Epidermal melanocyte (primary cell): ENCODE measurements around the gene SLAIN2.

Experiments
- DNase-seq: peaks from one replicate; pipeline ENCODE4 v3.0.0; 2011; ENCODE audit warnings: low spot score; ENCODE audit not compliant: insufficient read length

Gene SLAIN2

DNA sequence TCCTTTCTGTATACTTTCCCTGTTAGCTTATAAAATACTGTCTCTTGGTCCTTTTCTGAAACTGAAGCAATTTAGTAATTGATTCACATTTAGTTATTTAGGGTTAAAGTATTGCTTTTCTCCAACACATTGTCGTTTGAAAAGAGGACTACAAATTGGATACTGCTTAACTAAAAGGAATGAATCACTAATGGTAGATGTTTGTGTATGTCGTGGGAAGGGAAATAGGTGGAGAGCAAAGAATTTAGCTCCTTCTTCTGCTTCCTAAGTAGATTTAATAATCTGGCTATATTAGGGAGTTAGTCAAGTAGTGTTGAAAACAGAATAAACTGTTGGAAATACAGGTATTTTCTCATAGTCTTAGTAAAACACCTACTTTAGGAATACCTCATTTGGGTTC lies 27.9 kb downstream of the SLAIN2 start:
- DNase-seq = no peak

DNA sequence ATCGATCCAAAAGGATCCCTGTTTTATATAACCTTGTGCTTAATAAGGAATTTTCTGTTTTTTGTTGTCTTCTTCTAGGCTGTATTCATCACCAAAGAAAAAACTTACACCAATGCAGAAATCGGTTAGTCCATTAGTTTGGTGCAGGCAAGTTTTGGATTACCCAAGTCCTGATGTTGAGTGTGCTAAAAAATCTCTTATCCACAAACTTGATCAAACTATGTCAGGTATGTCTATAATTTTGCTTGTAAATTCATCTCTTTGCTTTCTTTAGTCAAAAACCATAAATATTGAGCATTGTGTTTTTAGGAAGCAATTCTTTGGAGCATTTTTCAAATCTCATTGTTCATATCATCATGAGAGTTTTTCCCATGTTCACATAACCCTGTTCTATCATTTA lies 28.4 kb downstream of the SLAIN2 start:
- no peak for DNase-seq

DNA sequence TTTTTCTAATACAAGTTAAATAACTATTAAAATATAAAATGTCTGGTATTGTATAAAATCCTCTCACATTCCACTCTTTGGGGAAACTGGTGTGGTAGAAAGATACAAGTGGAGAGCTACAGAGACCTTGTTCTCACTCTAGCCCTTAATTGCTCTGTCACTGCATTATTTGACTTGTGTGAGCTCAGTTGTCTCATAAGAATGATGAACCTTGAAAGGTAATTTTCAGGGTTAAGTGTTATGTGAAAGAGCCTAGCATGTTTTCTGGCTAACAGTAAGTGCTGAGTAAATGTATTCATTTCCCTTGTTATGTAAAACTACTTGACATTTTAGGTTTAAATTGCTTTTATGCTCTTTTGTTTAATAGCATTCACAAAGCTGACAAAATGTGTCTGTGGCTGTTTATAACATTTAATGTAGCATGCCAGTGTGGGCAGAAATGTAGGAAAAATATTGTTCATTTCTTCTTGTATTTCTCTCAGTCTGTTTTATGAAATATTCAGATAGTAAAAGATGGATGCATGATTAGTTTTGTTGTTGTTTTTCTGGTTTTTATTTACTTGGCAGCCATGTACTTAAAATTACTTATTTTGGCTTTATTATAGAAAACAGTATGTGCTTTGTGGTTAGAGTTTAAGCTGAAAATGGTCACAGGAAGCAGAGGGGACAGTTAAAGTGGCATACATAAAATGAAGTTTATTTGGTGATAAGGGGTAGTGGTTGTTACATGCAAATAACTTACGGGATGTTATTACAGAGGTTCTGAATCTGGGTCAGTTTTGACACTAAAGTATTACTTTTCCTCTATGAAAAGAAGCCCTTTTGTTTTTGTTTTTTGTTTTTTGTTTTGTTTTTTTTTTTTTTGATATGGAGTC lies 29.2 kb downstream of the SLAIN2 start:
- no peak for DNase-seq

DNA sequence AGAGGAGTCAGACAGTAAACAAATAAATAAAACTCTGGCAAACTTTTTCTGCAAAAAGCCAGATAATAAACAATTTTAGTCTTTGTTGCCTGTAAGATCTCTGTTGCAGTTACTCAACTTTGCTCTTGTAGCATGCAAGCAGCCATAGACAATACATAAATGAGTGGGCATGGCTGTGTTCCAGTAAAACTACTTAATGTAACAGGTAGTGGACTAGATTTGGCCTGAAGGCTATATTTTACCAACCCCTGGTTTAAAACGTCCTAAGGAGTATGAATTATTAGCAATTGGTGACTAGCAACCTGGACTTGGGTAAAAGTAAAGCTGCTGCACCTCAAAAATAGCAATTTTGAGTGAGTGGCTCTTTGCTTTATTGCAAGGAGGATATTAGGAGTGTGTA lies 30.9 kb downstream of the SLAIN2 start:
- no peak for DNase-seq

DNA sequence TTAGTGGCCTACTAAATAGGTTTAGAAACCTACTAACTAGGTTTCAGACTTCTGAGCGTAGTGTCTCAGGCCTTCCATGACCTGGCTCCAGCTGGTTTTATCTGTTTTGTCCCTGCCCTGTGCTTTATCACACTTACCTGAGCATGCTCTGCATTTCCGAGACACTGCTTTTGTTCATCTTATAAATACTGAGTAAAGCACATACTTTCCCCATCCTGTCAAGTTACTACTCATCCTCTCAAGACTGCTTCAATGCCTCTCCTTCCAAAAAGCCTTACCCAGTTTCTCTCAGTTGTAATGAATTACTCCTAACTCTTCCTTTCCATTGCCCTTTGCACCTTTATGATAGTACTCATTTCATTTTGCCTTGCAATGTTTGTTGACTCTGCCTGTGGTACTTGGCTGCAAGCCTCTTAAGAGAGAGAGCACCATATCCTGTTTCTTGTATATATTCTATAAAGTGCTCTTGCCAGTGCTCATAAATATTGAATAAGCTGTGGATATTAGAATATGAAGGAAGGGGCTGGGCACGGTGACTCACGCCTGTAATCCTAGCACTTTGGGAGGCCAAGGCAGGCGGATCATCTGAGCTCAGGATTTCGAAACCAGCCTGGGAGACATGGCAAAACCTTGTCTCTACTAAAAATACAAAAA lies 34.4 kb downstream of the SLAIN2 start:
- DNase-seq = no peak

DNA sequence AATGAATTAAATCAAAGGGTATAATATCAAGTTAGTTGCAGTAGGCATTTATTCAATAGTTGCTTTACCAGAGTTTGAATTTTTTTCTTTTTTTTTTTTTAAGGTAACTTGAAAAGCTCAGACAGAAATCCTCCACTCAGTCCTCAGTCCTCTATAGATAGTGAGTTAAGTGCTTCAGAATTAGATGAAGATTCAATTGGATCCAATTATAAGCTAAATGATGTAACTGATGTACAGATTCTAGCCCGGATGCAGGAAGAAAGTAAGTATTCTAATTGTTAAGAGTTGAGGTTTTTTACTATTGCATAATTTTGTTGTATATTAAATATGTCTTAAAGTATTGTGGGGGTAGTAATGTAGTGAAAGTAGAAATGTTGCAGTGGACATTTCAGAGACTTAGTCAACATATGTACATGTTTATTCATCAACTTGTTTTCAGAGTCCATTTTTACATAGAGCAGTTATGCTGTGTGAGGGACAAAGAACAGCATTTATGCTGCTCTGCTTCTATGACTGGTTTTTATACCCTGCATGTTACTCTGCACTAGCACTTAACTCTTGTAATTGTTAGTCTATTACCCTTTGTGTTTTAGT lies 38.4 kb downstream of the SLAIN2 start:
- DNase-seq = no peak

DNA sequence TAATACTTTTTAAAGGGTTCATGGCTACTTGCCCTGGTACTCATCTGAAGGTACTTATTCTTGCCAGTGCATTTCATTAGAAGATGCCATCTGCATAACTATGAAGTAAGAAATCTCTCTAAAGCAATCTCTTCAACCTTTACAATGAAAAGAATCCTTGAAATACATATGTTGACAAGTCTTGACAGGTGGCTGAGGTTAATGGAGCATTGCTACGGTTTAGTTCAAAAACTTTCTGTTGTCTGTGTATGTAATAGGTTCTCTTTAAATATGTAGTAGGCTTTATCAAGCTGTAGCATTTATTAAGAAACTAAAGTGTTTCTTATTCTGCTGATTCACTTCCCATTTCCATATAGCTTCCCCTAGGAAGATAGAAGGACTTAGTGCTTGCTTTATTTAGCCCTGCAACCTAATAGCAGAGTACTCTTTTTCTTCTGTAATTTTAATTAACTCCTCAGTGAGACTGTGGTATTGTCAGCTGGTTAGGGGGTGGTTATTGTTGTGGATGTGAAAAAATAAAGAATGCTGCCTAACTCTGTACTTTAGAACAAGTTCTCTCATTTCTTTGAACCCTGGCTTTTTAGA lies 39.3 kb downstream of the SLAIN2 start:
- DNase-seq = no peak

DNA sequence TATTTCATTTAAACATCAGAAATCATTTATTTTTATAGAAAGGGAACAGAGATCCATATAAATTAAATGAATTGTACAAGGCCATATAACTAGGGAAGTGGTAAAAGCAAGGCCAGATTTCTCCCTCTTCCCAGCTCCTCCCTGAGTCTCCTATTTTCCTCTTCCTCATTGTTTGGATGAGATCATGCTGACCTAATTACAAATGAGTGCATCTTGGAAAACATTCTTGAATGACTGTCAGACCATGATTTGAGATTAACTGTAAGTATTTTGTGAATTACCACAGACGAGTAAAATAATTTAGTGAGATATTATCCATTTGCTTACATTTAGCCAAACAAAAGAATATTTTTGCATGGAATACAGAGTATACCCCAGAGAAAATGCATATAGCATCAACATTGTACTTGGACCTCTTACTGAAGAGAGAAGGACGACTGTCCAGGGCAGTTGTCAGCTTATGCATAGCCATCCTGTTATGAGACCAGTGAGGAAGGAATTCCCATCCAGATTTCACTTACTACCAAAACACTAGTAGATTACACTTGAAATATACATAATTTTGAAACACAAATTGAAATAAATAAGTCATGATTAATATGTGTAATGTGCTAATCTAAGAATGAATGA lies 47.3 kb downstream of the SLAIN2 start:
- DNase-seq = no peak

DNA sequence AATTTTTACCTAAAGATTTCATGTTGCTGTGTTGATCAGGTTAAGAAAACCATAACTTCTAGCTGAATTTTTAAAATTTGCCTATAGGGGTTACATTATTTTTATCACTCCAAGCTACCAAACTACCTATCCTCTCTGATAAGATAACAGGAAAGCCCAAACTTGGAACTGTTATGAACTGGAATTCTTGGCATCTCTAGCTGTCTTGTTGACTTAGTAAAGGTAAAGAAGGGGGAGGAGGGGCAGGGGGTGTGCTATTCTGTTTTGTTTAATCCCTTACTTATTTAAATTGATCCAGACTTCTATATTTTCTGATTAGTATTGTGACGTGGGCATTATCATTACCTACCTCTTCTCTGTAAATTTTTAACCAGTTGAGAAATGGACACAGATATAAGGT lies 54.7 kb downstream of the SLAIN2 start:
- no peak for DNase-seq

DNA sequence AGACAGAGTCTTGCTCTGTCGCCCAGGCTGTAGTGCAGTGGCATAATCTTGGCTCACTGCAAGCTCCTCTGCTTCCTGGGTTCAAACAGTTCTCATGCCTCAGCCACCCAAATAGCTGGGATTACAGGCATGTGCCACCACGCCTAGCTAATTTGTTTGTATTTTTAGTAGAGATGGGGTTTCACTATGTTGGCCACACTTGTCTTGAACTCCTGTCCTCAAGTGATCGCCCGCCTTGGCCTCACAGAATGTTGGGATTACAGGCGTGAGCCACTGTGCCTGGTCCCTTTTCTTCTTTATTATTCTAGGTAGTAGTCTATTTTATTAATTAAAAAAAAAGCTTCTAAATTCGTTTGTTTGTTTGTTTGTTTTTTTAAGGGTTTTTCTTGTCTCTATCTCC lies 59.1 kb downstream of the SLAIN2 start:
- no peak for DNase-seq

DNA sequence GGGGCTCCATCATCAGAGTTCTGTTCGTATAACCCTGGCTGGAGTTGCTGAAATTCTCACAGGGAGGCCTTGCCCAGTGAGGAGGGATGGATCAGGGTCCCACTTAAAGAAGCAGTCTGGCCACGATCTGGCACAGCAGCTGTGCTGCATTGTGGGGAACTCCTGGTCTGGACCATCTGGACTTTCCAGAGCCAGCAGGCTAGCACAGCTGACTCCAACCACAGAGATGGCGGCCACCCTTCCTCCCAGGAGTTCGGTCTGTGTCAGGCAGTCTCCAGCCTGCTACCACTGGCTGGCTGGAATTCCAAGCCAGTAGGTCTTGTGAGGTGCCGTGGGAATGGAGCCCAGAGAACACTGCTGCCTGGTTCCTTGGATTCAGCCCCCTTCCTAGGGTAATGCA lies 62.0 kb downstream of the SLAIN2 start:
- DNase-seq = no peak

DNA sequence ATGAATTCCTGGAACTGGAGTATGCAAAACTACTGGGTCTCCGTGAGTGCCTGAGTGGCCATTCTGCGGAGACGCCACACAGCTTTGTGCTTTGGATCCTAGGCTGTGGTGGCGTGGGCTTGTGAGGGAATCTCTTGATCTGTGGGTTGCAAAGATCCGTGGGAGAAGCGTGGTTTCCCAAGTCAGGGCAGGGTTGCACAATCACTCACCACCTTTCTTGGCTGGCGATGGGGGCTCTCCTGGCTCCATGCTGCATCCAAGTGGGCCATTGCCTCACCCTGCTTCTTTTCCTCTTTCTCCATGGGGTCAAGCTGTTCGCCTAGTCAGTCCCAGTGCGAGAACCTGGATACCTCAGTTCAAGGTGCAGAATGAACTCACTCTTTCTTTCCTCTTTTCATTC lies 62.5 kb downstream of the SLAIN2 start:
- DNase-seq = no peak

DNA sequence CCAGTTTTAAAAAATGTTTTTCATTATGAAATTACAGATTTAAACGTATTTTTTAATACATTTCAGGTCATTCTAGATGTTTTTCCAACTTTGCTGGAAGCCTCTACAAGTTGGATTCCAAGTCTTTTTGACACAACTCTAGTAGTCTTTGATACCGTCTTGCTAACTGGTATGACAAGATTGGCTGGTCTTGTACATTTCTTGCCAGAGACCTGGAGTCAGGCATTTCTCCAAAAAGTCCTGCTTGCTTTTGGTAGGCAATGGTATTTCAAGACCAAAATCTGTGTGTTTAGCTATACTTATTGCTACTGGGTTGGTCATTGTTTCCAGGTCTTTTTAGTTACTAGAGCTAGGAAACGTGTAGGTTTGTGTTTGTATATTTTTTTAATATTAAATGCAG lies 64.6 kb downstream of the SLAIN2 start:
- DNase-seq = no peak

DNA sequence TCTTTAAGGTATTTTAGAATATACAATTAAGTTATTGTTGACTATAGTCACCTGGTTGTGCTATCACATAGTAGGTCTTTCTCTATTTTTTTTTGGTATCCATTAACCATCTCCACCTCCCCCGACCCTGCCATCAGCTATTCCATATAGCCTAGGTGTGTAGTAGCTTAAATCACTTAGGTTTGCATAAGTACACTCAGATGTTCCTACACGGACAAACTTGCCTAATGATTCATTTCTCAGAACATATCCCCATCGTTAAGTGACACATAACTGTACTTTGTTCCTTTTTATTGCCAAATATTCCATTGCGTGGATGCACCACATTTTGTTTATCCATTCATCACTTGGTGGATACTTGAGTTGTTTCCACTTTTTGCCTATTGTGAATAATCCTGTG lies 67.9 kb downstream of the SLAIN2 start:
- DNase-seq = no peak

DNA sequence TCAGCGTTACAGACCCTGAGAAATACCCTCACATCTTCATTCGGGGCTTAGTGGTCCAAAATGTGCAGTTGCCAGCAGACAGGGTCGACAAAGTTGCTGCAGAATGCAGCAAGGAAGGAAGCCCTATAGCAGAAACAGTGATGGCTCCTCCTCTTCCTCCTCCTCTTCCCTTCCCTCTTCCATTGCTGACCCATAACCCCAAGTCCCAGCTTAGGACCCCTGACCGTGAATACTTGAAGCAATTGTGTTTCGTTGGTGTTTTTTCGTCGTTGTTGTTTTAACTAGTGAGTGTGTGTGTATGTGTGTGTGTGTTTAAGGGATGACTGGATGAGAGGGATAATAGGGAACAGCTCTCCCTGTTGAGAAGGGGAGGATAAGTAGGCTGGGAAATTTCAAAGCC lies 69.5 kb downstream of the SLAIN2 start:
- no peak for DNase-seq

DNA sequence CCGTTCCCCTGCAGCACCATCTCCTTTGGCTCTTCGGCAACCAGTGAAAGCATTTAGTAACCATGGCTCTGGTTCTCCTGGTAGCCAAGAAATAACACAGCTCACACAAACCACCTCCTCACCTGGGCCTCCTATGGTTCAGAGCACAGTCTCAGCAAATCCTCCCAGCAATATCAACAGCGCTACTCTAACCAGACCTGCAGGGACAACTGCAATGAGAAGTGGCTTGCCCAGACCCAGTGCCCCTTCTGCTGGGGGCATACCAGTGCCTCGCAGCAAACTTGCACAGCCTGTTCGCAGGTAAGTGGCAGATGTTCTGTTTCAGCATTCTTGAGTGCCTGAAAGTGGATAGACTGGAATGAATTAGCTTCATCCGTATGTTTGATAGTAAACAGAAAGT lies 78.8 kb downstream of the SLAIN2 start:
- no peak for DNase-seq

DNA sequence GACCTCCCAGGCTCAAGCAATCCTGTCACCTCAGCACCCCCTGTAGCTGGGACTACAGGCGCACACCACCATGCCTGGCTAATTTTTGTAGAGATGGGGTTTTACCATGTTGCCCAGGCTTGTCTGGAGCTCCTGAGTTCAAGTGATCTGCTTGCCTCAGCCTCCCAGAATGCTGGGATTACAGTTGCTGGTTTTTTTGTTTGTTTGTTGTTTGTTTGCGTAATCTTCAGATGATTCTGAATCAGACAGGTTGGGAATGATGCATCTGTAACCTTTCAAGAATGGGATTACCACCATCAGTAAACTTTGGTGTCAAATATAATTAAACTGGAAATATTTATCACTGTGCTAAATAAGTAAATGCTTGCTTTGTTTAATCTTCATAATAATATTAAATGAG lies 79.8 kb downstream of the SLAIN2 start:
- DNase-seq = no peak

DNA sequence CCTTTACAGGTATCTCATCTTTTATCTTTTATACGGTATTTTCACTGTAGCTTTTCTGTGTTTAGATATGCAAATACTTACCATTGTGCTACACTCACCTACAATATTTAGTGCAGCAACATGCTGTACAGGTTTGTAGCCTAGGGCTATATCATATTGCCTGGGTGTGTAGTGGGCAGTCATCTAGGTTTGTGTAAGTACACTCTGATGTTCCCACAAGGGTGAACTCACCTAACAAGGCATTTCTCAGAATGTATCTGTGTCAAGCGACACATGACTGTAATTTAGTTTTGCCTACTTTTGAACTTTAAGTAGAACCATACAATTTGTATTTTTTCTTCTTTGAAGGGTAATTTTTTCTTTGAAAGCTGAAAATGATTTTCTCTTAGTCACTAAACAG lies 87.6 kb downstream of the SLAIN2 start:
- DNase-seq = no peak

DNA sequence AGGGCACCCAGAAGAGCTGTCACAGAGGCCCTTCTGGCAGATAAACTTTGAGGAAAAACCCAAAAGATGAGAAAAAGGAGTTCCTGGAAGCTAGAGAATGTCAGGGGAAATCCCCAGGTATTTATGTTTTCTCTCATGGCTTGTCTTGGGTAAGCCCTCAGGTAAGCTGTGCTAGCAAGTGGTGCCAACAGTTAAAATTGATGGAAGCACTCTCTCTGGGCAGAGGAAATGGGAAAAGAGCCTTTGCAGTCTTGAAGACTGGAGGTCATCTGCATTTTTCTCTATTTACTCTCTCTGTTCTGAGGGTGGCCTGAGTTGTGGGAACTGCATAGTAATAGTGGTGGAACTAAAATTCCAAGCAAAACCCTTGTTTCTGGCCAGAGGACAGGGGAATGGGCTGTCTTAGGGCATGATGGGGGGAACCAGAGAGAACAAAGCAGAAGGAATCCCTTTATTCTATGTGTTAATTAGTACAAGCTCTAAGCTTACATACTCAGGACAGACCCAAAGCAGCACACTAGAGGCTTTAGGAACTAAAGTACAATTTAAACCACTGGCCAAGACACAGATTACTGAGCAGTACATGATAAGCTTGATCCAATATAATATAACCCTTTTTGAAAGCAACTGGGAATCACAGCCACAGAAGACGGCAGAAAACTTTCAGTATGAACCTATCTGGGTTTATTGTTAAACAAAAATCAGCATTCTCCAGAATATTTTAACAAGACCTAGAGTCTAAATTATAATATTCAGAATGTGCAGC lies 88.6 kb downstream of the SLAIN2 start:
- DNase-seq = no peak

DNA sequence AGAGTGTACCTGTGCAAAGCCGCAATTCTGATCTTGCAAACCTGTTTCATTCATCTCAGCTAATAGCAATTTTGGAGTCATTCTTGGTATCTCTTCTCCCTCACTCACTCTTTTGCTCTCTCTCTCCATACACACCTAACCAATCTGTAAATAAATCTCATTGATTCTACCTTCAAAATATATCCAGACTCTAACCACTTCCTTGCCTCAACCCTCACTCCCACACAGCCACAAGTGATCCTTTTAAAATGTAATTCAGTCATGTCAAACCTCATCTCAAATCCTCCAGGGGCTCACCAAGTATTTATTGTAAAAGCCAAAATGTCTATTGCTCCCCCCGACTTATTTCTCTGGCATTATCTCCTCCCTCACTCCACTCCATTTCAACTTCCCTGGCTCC lies 90.1 kb downstream of the SLAIN2 start:
- no peak for DNase-seq

DNA sequence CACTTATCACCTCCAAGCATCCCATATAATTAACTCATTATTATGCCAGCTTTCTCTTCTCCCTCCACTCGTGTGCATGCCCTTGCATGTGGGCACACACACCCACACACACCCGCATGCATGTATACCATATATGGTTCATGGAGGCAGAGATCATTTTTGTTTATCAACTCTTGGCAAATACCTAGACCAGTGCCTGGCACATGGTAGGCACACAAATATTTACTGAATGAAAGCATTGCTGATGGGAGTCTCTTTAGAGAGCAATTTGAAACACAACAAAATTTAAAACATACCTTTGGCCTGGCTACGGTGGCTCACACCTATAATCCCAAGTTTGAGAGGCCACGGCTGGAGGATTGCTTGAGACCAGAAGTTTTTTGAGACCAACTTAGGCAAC lies 90.7 kb downstream of the SLAIN2 start:
- no peak for DNase-seq
